ENCODE results near the gene CSNK1D.
A peak's percentile ranks its signal among the peaks of the same experiment; 100 is the strongest.

Gene CSNK1D

GRCh38 chr17:82294064-82294773, 20.7 kb upstream of the CSNK1D start:
- no peak for DNase-seq

- peak; percentile 97 for DNase-seq
Observed at GRCh38 chr17:82292251-82293154, 19.0 kb upstream of the CSNK1D start.

GRCh38 chr17:82291582-82292250, 18.2 kb upstream of the CSNK1D start:
- no peak for DNase-seq

- peak; percentile 80 for DNase-seq
Observed at GRCh38 chr17:82287868-82288801, 14.6 kb upstream of the CSNK1D start.

GRCh38 chr17:82287013-82287867, 13.7 kb upstream of the CSNK1D start:
- DNase-seq = no peak

GRCh38 chr17:82285141-82285540, 11.6 kb upstream of the CSNK1D start:
- no peak for DNase-seq

GRCh38 chr17:82283208-82283749, 9.8 kb upstream of the CSNK1D start:
- DNase-seq = peak; percentile 95

- DNase-seq = no peak
Observed at GRCh38 chr17:82282239-82283207, 9.0 kb upstream of the CSNK1D start.

- peak; percentile 66 for DNase-seq
Observed at GRCh38 chr17:82281502-82282238, 8.2 kb upstream of the CSNK1D start.

GRCh38 chr17:82281076-82281475, 7.6 kb upstream of the CSNK1D start:
- no peak for DNase-seq

GRCh38 chr17:82280537-82280936, 7.0 kb upstream of the CSNK1D start:
- DNase-seq = no peak

- no peak for DNase-seq
Observed at GRCh38 chr17:82278786-82279391, 5.4 kb upstream of the CSNK1D start.

- no peak for DNase-seq
Observed at GRCh38 chr17:82278308-82278707, 4.8 kb upstream of the CSNK1D start.

GRCh38 chr17:82277851-82278250, 4.4 kb upstream of the CSNK1D start:
- DNase-seq = no peak

- no peak for DNase-seq
Observed at GRCh38 chr17:82276938-82277337, 3.4 kb upstream of the CSNK1D start.

GRCh38 chr17:82275326-82275725, 1.8 kb upstream of the CSNK1D start:
- DNase-seq = no peak

- no peak for DNase-seq
Observed at GRCh38 chr17:82274134-82275020, 877 bp upstream of the CSNK1D start.
